ENCODE data around the gene ZBP1.
"Not testable (repeated sequence)": the region's sequence is repeated elsewhere in the genome, so short reads cannot be mapped to it uniquely, and the experiment has no call there.

Gene ZBP1

DNA sequence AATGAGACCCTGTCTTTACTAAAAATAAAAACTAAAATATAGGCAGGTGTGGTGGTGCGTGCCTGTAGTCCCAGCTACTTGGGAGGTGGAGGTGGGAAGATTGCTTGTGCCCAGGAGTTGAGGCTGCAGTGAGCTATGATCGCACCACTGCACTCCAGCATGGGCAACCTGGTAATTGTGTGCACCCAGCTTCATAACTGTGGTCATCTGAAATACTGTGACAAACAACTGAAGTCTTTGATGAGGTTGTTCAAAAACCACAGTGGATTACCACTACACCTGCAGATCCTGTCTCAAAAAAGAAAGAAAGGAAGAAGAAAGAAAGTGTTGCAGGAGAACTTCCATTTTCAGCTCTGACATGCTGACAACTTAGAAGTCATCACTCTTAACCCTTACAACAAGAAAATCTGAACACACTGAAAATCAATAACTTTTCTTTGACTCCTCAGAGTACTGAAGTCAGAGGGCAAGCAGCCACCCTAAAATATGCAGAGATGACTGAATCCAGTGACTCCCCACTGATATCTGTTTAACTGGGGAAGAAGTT lies 13.8 kb upstream of the ZBP1 start:
- Histone ChIP-seq H3K4me3 (ENCODE audit: insufficient read length, low read depth) (no peak overlapping the region), H3K9ac (ENCODE audit: insufficient read length, low read depth) (no peak overlapping the region), H3K4me1 (ENCODE audit: insufficient read depth, insufficient read length) (no peaks in the 10 kb centered on the region), H3K9me3 (ENCODE audit: insufficient read depth, low read length) (0 out of 2 replicates have a peak, but pooled peaks cover under 1% of the 10 kb centered on the region), H3K36me3 (ENCODE audit: insufficient read depth, insufficient read length, low read length) (no peaks in the 10 kb centered on the region), H3K27me3 (ENCODE audit: insufficient read depth, insufficient read length) (no peaks in the 10 kb centered on the region)
- DNase-seq (ENCODE audit: low read depth, low spot score): no peak
- TF ChIP-seq SUZ12 (IDR thresholded peaks at IDR 0.05; ENCODE audit: extremely low read depth, insufficient read depth, insufficient read length) (no peak), YY1 (IDR thresholded peaks at IDR 0.05; ENCODE audit: insufficient read depth, insufficient read length) (no peak), ZNF274 (IDR thresholded peaks at IDR 0.05; ENCODE audit: low read depth, low read length) (no peak)

DNA sequence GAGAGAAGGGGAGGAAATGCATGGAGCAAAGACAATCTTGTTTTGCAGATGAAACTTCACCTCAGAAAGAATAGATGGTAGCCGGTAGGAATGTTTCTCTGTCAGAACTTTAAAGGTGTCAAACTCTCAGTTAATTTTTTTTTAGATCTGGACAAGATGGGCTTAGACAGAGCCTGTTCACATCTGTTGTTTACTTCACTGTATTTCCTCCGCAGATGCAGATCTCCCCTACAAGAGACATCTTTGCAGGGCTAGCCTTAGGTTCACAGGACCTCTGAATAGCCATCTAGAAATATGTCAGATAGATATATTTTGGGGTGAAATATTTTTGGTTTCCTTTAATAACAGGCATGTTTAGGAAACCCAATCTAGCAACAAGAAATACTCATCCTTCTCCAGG lies 12.1 kb upstream of the ZBP1 start:
- no peak overlapping the region for H3K9ac ChIP-seq (ENCODE audit: insufficient read length, low read depth)
- no peak for DNase-seq (ENCODE audit: low read depth, low spot score)
- no peaks in the 10 kb centered on the region for H3K27me3 ChIP-seq (ENCODE audit: insufficient read depth, insufficient read length)
- TF ChIP-seq YY1 (IDR thresholded peaks at IDR 0.05; ENCODE audit: insufficient read depth, insufficient read length) (no peak), SUZ12 (IDR thresholded peaks at IDR 0.05; ENCODE audit: extremely low read depth, insufficient read depth, insufficient read length) (no peak), ZNF274 (IDR thresholded peaks at IDR 0.05; ENCODE audit: low read depth, low read length) (no peak)
- no peak overlapping the region for H3K4me3 ChIP-seq (ENCODE audit: insufficient read length, low read depth)
- H3K9me3 ChIP-seq (ENCODE audit: insufficient read depth, low read length): peaks cover 9% of the 10 kb centered on the region; the same call in 1 of the 2 replicates
- H3K4me1 ChIP-seq (ENCODE audit: insufficient read depth, insufficient read length): no peaks in the 10 kb centered on the region
- H3K36me3 ChIP-seq (ENCODE audit: insufficient read depth, insufficient read length, low read length): no peaks in the 10 kb centered on the region

DNA sequence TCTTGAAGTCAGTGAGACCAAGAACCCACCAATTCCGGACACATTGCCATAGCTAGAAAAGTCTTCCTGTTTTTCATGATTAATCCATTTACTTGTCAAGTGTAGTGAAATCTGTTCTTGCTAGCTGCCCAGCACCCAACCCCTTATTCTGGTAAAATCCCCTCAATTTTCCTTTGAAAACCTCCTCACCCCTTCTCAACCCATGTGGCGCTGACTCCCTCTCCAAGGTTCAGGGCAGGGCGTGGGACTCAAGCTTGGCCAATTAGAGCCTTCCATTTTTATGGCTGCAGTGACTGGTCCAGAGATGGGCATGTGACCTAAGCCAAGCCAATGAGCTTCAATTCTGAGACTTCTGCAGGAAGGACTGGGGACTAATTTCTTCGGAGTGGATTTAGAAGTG lies 9.8 kb upstream of the ZBP1 start:
- Histone ChIP-seq H3K4me3 (ENCODE audit: insufficient read length, low read depth) (no peak overlapping the region), H3K4me1 (ENCODE audit: insufficient read depth, insufficient read length) (no peaks in the 10 kb centered on the region), H3K9me3 (ENCODE audit: insufficient read depth, low read length) (peaks cover 14% of the 10 kb centered on the region; the same call in 1 of the 2 replicates), H3K9ac (ENCODE audit: insufficient read length, low read depth) (no peak overlapping the region), H3K27me3 (ENCODE audit: insufficient read depth, insufficient read length) (no peaks in the 10 kb centered on the region), H3K36me3 (ENCODE audit: insufficient read depth, insufficient read length, low read length) (no peaks in the 10 kb centered on the region)
- DNase-seq (ENCODE audit: low read depth, low spot score): no peak
- no peak for TF ChIP-seq ZNF274 (IDR thresholded peaks at IDR 0.05; ENCODE audit: low read depth, low read length)
- TF ChIP-seq SUZ12 (IDR thresholded peaks at IDR 0.05; ENCODE audit: extremely low read depth, insufficient read depth, insufficient read length): no peak
- no peak for TF ChIP-seq YY1 (IDR thresholded peaks at IDR 0.05; ENCODE audit: insufficient read depth, insufficient read length)

DNA sequence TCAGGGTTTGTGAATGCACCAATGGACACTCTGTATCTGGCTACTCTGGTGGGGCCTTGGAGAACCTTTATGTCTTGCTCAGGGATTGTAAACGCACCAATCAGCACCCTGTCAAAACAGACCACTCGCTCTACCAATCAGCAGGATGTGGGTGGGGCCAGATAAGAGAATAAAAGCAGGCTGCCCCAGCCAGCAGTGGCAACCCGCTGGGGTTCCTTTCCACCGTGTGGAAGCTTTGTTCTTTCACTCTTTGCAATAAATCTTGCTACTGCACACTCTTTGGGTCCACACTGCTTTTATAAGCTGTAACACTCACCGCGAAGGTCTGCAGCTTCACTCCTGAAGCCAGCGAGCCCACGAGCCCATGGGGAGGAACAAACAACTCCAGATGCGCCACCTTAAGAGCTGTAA lies 9.3 kb upstream of the ZBP1 start:
- H3K9ac ChIP-seq (ENCODE audit: insufficient read length, low read depth); H3K36me3 ChIP-seq (ENCODE audit: insufficient read depth, insufficient read length, low read length); H3K27me3 ChIP-seq (ENCODE audit: insufficient read depth, insufficient read length); H3K4me1 ChIP-seq (ENCODE audit: insufficient read depth, insufficient read length); H3K4me3 ChIP-seq (ENCODE audit: insufficient read length, low read depth); DNase-seq (ENCODE audit: low read depth, low spot score): not testable (repeated sequence)
- peaks cover 20% of the 10 kb centered on the region; the same call in 1 of the 2 replicates for H3K9me3 ChIP-seq (ENCODE audit: insufficient read depth, low read length)

DNA sequence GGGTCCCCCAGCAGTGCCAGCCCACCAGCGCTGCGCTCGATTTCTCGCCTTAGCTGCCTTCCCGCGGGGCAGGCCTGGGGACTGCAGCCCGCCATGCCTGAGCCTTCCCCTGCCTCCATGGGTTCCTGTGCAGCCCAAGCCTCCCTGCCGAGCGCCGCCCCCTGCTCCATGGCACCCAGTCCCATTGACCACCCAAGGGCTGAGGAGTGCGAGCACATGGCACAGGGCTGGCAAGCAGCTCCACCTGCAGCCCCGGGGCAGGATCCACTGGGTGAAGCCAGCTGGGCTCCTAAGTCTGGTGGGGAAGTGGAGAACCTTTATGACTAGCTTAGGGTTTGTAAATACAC lies 8.7 kb upstream of the ZBP1 start:
- H3K9me3 ChIP-seq (ENCODE audit: insufficient read depth, low read length): peaks cover 21% of the 10 kb centered on the region; the same call in 1 of the 2 replicates
- not testable (repeated sequence) for H3K4me3 ChIP-seq (ENCODE audit: insufficient read length, low read depth); DNase-seq (ENCODE audit: low read depth, low spot score); H3K4me1 ChIP-seq (ENCODE audit: insufficient read depth, insufficient read length); H3K27me3 ChIP-seq (ENCODE audit: insufficient read depth, insufficient read length); H3K9ac ChIP-seq (ENCODE audit: insufficient read length, low read depth); H3K36me3 ChIP-seq (ENCODE audit: insufficient read depth, insufficient read length, low read length)

DNA sequence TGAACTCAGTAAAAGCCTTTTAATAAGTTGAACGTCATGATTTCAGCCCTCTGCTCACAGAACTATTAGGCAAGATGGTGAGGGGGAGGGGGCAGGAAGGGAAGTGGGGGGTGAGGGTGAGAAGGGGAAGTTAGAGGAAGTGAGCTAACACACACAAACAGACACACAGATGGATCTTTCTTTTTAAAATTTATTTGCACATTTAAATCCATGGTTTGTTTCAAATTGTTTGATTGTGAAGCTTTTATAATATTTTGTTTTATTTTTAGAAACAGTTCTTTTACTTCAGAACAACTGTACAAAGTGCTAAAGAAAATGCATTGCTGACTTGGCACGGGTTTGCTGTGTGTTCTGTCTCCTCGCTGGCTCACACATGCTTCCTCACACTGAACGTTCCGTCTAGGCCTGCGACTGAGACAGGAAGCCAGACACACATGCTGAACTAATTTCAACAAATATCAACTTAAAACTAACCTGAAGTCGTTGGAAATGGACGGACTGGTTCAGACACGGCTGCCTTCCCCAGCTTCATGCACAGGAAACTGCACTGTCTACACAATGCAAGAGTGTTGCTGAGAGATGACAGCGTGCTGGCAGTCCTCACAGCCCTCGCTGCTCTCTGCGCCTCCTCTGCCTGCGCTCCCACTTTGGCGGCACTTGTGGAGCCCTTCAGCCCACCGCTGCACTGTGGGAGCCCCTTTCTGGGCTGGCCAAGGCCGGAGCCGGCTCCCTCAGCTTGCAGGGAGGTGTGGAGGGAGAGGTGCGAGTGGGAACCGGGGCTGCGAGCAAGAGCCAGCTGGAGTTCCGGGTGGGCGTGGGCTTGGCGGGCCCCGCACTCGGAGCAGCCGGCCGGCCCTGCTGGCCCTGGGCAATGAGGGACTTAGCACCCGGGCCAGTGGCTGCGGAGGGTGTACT lies 8.1 kb upstream of the ZBP1 start:
- Histone ChIP-seq H3K4me1 (ENCODE audit: insufficient read depth, insufficient read length) (no peaks in the 10 kb centered on the region), H3K36me3 (ENCODE audit: insufficient read depth, insufficient read length, low read length) (no peaks in the 10 kb centered on the region), H3K9me3 (ENCODE audit: insufficient read depth, low read length) (peaks cover 21% of the 10 kb centered on the region; the same call in 1 of the 2 replicates), H3K4me3 (ENCODE audit: insufficient read length, low read depth) (no peak overlapping the region), H3K27me3 (ENCODE audit: insufficient read depth, insufficient read length) (no peaks in the 10 kb centered on the region), H3K9ac (ENCODE audit: insufficient read length, low read depth) (no peak overlapping the region)
- DNase-seq (ENCODE audit: low read depth, low spot score): no peak
- no peak for TF ChIP-seq SUZ12 (IDR thresholded peaks at IDR 0.05; ENCODE audit: extremely low read depth, insufficient read depth, insufficient read length)
- no peak for TF ChIP-seq ZNF274 (IDR thresholded peaks at IDR 0.05; ENCODE audit: low read depth, low read length)
- no peak for TF ChIP-seq YY1 (IDR thresholded peaks at IDR 0.05; ENCODE audit: insufficient read depth, insufficient read length)

DNA sequence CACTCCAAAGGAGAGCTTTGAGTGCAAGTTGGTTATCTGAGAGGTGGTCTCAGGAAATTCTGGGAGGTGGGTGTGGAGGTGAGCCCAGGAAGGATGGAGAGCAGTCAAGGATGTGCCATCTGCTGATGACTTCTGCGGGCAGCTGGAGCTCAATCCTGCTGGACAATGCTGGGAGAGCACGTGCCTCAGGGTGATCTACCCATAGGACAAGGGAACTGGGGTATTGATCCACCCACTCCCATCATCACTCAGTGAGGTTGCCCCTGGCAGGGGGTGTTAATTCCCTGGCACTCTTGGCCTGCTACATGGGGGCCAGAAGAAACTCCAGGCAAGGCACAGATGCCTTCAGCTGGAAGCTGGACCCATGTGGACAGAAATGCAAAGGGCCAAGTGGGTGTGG lies 7.1 kb upstream of the ZBP1 start:
- H3K27me3 ChIP-seq (ENCODE audit: insufficient read depth, insufficient read length): no peaks in the 10 kb centered on the region
- no peak for DNase-seq (ENCODE audit: low read depth, low spot score)
- H3K9ac ChIP-seq (ENCODE audit: insufficient read length, low read depth): no peak overlapping the region
- H3K9me3 ChIP-seq (ENCODE audit: insufficient read depth, low read length): peaks cover 21% of the 10 kb centered on the region; the same call in 1 of the 2 replicates
- TF ChIP-seq SUZ12 (IDR thresholded peaks at IDR 0.05; ENCODE audit: extremely low read depth, insufficient read depth, insufficient read length) (no peak), ZNF274 (IDR thresholded peaks at IDR 0.05; ENCODE audit: low read depth, low read length) (no peak), YY1 (IDR thresholded peaks at IDR 0.05; ENCODE audit: insufficient read depth, insufficient read length) (no peak)
- H3K36me3 ChIP-seq (ENCODE audit: insufficient read depth, insufficient read length, low read length): no peaks in the 10 kb centered on the region
- peaks cover 2% of the 10 kb centered on the region for H3K4me1 ChIP-seq (ENCODE audit: insufficient read depth, insufficient read length)
- H3K4me3 ChIP-seq (ENCODE audit: insufficient read length, low read depth): no peak overlapping the region

Data from NT2/D1 (cell line).